SK-MEL-5 (cell line): Measurements from ENCODE around the gene NOB1. TPM values are rescaled to one million over a fixed set of nuclear protein-coding genes. Genes with fewer than 3 reads are reported as not detected.
"Not testable (repeated sequence)": the region's sequence is repeated elsewhere in the genome, so short reads cannot be mapped to it uniquely, and the experiment has no call there.

Experiments
- DNase-seq: peaks from one replicate; pipeline ENCODE4 v3.0.0-alpha.2; 2016; ENCODE audit warnings: low read depth, low spot score
- in situ Hi-C: cut with HindIII; loops from 2 replicates; pipeline ENCODE4 v1.10.0; 2016; ENCODE audit warnings: low sequenced_read_pairs, high pct_unique_total_duplicates, low pct_unique_long_range_greater_than_20kb
- polyA plus RNA-seq, 2 experiments: library from polyadenylated mRNA; depleted of rRNA; stranded (reverse); fragments of >200 nt; gene quantifications; 2 replicates each; pipeline ENCODE4 v1.2.3, GENCODE V29; 2015
- total RNA-seq: library from RNA; depleted of rRNA; stranded (reverse); fragments of >200 nt; shearing (Covaris generic); gene quantifications from 2 replicates; pipeline ENCODE4 v1.2.3, GENCODE V29; 2014; rRNA removed

Gene NOB1
- 14.6 and 16.5 TPM in 2 replicates for total RNA-seq
- 68.3 and 78.1 TPM in 2 replicates for polyA plus RNA-seq (2015; cell fraction: cytosol; rRNA removed)
- polyA plus RNA-seq (2015; cell fraction: nucleus; rRNA removed): 25.5 and 29.3 TPM in 2 replicates

DNA sequence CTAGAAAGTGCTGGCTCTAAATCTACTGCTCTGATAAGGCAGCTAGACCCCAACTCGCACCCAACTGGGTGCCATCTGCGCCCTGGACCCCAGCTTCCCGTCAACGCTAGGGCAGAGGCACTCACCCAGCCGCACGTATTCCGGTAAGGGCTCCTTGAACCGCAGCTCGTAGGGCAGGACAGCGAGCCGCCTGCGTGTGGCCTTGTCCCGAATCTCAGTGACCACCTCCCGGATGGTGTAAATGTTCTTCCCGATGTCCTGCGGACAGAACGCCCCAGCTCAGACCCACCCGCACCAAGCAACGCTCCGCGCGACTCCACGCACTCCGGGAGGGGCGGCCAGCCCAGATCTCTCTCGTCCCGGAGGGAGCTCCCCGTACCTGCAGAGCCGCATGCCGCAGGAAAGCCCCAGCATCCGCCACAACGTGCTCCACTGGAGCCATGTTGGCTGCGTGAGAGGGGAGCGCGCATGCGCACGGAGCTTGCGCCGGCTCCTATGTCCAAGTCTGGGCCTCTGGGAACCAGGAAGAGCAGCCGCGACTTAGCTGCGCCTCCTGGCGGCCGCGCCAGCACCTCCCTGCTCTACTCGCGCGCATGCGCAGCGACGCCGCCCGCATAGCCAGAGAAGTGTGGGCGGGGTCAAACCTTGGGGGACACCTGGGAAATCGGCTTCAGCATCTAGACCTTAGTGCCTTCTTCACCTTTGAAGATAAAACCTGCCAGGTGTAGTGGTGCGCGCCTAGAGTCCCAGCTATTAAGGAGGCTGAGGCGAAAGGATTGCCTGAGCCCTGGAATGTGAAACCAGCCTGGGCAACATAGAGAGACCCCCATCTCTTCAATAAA is at the start of gene NOB1:
TSS of gene NOB1 (minus strand) at position 458 of the 842 bp plus-strand sequence. CDS start at position 442, 16 bp downstream.
- DNase-seq: peak; percentile 93
- in situ Hi-C loops: no loop called here

DNA sequence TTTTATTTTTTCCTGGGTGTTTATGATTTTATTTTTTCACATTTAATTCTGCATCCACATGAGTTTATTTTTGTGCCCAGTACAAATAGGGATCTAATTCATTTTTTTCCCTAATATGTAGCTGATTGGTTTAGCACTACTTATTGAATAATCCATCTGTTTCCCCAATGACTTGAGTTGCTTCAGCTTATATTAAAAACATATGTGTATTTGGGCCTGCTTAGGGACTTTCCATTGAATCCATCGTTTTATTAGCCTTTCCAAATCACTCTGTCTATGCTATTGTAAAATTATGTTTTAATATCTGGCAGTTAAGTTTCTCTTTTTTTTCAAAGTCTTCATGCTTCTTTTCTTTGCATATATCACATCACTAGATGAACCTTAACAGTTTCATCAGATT is 49.6 kb upstream of the NOB1 start:
- no peak for DNase-seq
- in situ Hi-C loops: no loop called here

DNA sequence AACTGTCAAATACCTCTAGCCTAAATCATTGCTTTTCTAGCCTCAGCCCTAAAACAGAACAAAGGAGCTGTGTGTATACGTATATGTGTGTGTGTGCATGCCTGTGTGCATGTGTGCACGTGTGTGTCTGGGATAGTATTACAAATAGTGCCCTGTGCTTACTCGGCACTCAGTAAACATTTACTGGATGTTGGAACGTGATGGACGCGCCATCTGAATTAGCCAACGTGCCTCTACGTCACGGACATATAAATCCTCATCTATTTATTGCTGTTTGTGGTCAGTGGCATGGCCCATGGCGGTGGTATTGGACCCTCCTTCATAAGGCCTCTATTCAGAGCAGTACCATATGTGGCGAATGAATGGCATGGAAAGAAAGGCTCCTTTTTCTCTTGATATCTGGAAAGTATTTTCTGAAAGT is 44.9 kb upstream of the NOB1 start:
- peak; percentile 98 for DNase-seq
- in situ Hi-C loops: no loop called here

DNA sequence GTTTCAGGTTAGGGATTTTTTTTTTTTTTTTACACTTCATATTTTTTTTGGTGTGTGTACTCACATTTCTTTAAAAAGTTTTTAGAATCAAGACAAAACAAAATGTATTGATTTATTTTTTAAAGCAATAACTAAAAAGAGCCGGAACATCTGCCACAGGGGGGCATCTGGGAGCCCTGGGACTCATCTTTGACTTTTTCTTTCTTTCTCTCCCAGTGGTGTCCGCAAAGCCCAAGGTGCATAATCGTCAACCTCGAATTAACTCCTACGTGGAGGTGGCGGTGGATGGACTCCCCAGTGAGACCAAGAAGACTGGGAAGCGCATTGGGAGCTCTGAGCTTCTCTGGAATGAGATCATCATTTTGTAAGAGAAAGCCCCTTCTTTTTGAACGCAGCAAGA is 43.7 kb upstream of the NOB1 start:
- in situ Hi-C loops: no loop called here
- DNase-seq: peak; percentile 11

GRCh38 chr16:69796285-69797118 is 41.8 kb upstream of the NOB1 start:
- peak; percentile 73 for DNase-seq
- in situ Hi-C loops: no loop called here

DNA sequence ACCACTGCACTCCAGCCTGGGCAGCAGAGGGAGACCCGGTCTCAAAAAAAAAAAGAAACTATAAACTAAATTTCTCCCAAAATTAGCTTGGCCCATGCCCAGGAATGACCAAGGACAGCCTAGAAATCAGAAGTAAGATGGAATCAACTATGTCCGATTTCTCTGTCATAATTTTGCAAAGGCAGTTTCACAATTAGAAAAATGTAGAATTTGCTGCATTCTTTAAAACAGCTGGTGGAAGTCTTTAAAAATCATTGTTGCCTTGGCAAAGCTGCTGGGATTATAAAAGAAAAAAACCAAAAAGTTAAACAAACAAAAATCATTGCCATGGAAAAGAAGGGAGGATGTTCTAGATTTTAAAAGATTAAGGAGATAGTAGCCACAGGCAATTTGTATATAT is 39.8 kb upstream of the NOB1 start:
- in situ Hi-C loops: no loop called here
- DNase-seq: no peak

GRCh38 chr16:69793526-69793925 is 38.8 kb upstream of the NOB1 start:
- in situ Hi-C loops: no loop called here
- DNase-seq: no peak

- in situ Hi-C loops, DNase-seq: not testable (repeated sequence)
Measured at GRCh38 chr16:69791391-69791847, 36.7 kb upstream of the NOB1 start.

DNA sequence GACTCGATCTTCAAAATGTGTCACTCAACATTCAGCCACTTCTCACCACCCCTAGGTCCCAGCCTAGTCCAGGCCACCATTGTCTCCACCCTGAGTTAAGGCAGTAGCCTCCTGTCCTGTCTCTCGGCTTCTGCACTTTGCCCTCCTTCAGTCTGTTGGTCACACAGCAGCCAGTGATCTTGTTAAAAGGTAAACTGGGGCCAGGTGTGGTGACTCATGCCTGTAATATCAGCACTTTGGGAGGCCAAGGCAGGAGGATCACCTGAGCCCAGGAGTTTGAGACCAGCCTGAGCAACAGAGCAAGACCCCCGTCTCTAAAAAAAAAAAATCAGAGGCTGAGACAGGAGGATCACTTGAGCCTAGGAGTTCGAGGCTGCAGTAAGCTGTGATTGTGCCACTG is 33.2 kb upstream of the NOB1 start:
- in situ Hi-C loops: no loop called here

GRCh38 chr16:69784586-69784985 is 29.9 kb upstream of the NOB1 start:
- no peak for DNase-seq
- in situ Hi-C loops: no loop called here

More for the DNA sequence above, 33.2 kb upstream of the NOB1 start:
- no peak for DNase-seq

GRCh38 chr16:69781118-69781517 is 26.4 kb upstream of the NOB1 start:
- DNase-seq: no peak
- in situ Hi-C loops: no loop called here

GRCh38 chr16:69779724-69780123 is 25.0 kb upstream of the NOB1 start:
- in situ Hi-C loops: no loop called here
- no peak for DNase-seq

DNA sequence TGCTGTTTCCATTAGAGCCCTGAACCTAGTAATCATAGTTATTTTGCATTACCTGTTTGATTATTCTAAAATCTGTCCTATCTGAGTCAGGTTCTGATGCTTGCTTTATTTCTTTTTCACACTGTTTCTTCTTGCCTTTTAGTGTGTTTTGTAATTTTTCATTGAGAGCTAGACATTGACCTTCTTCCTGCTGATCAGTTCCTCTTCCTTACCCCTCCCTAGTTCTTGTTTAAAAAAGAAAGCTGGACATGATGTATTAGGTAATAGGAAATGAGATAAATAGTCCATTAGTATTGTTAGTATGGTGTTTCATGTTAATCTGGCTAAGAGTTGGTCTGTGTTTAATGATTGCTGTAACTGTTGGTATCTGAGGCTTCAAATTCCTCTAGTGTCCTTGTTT is 20.8 kb upstream of the NOB1 start:
- in situ Hi-C loops: no loop called here
- no peak for DNase-seq

DNA sequence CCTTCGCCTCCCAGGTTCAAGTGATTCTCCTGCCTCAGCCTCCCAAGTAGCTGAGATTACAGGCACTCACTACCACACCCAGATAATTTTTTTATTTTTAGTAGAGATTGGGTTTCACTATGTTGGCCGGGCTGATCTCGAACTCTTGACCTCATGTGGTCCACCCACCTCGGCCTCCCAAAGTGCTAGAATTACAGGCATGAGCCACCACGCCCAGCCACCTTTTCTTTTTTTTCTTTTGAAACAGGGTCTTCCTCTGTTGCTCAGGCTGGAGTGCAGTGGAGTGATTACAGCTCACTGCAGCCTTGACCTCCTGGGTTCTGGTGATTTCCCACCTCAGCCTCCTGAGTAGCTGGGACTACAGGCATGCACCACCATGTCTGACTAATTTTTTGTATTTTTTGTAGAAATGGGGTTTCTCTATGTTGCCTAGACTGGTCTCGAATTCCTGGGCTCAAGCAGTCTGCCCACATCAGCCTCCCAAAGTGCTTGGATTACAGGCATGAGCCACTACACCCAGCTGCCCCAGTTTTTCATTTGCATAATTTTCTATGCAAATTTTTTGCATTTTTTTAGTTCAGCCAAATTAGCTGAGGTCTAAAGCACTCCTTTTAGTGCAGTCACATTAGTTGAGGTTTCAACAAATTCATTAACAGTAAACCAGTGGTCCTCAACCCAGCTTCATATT is 18.7 kb upstream of the NOB1 start:
- in situ Hi-C loops: no loop called here
- no peak for DNase-seq

DNA sequence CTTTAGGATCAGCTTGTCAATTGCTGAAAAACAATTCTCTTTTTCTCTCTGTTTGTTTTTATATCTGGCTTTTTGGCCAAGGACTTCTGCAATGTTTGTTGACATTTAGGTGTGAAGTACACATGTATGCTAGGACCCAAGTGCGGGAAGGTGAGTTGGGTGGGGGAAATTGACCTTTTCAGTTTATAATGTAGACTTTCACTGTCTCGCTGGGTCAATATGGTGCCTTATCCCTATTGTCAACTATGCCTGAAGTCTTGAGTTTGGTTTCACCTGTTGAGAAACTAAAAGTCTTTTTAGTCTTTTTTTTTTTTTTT is 16.9 kb upstream of the NOB1 start:
- no peak for DNase-seq
- in situ Hi-C loops: no loop called here

GRCh38 chr16:69769404-69769803 is 14.7 kb upstream of the NOB1 start:
- no peak for DNase-seq
- in situ Hi-C loops: no loop called here

DNA sequence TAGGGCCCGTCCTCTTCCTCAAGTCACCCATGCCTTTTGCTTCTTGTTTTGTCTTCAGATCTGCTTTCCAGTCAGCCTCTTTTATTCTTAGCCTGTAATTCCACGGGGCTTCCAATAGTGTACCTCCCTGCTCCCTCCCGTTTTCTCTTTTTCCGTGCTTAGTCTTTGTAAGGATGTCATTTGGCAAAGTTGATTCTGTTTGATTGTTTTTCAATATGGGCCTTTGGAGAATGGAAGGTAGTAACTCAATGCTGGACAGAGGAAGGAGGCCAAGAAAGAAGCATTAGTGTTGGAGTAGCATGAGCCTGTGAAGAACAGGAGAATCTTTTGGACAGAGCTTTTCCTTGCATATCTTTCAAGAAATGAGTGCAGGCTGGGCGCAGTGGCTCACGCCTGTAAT is 13.9 kb upstream of the NOB1 start:
- DNase-seq: no peak
- in situ Hi-C loops: no loop called here
